ENCODE results near the gene AFAP1.

Gene AFAP1

GRCh38 chr4:7721984-7722551 is 217.6 kb downstream of the AFAP1 start:
- Histone ChIP-seq H4K20me1 (ENCODE audit: insufficient read depth, low read length, poor library complexity, severe bottlenecking) (no peaks in the 10 kb centered on the region), H3K9me2 (replicated peaks; ENCODE audit: low read depth, low read length) (no peaks in the 10 kb centered on the region), H3K9me3 (ENCODE audit: insufficient read depth, low read depth, low read length) (peaks cover 10% of the 10 kb centered on the region; the same call in 1 of the 2 replicates), H3F3A (ENCODE audit: low read depth) (no peaks in the 10 kb centered on the region), H3K4me1 (ENCODE audit: insufficient read depth, low read length, poor library complexity, severe bottlenecking) (no peaks in the 10 kb centered on the region), H3K79me2 (ENCODE audit: insufficient read depth, low read length) (no peaks in the 10 kb centered on the region), H3K4me3 (ENCODE audit: low read length, poor library complexity, severe bottlenecking) (no peak overlapping the region), H3K27me3 (ENCODE audit: insufficient read depth, low read length, poor library complexity, severe bottlenecking) (no peaks in the 10 kb centered on the region), H3K9ac (ENCODE audit: low read depth, low read length, poor library complexity, severe bottlenecking) (no peak overlapping the region), H2AFZ (ENCODE audit: low read length) (no peak overlapping the region), H3K36me3 (ENCODE audit: insufficient read depth, low read length) (no peaks in the 10 kb centered on the region), H3K4me2 (ENCODE audit: low read depth, low read length, poor library complexity, severe bottlenecking) (no peak overlapping the region)
- no peak for TF ChIP-seq CTCF (conservative IDR thresholded peaks at IDR 0.05; ENCODE audit: low read length)
- no peak for TF ChIP-seq EZH2phosphoT487 (IDR thresholded peaks at IDR 0.05; ENCODE audit: borderline replicate concordance)

GRCh38 chr4:7719354-7720174 is 220.1 kb downstream of the AFAP1 start:
- no peaks in the 10 kb centered on the region for H3K79me2 ChIP-seq (ENCODE audit: insufficient read depth, low read length)
- H3K27me3 ChIP-seq (ENCODE audit: insufficient read depth, low read length, poor library complexity, severe bottlenecking), result no peaks in the 10 kb centered on the region
- H4K20me1 ChIP-seq (ENCODE audit: insufficient read depth, low read length, poor library complexity, severe bottlenecking), result no peaks in the 10 kb centered on the region
- H3K36me3 ChIP-seq (ENCODE audit: insufficient read depth, low read length), result no peaks in the 10 kb centered on the region
- no peak overlapping the region for H2AFZ ChIP-seq (ENCODE audit: low read length)
- H3K9me2 ChIP-seq (replicated peaks; ENCODE audit: low read depth, low read length), result no peaks in the 10 kb centered on the region
- no peaks in the 10 kb centered on the region; the same call in 1 of the 2 replicates for H3K9me3 ChIP-seq (ENCODE audit: insufficient read depth, low read depth, low read length)
- TF ChIP-seq EZH2phosphoT487 (IDR thresholded peaks at IDR 0.05; ENCODE audit: borderline replicate concordance) (no peak), CTCF (conservative IDR thresholded peaks at IDR 0.05; ENCODE audit: low read length) (peak; percentile 46)
- H3K4me1 ChIP-seq (ENCODE audit: insufficient read depth, low read length, poor library complexity, severe bottlenecking), result no peaks in the 10 kb centered on the region
- no peak overlapping the region for H3K4me3 ChIP-seq (ENCODE audit: low read length, poor library complexity, severe bottlenecking)
- H3F3A ChIP-seq (ENCODE audit: low read depth), result no peaks in the 10 kb centered on the region
- no peak overlapping the region for H3K9ac ChIP-seq (ENCODE audit: low read depth, low read length, poor library complexity, severe bottlenecking)
- H3K4me2 ChIP-seq (ENCODE audit: low read depth, low read length, poor library complexity, severe bottlenecking), result no peak overlapping the region

GRCh38 chr4:7717946-7718490 is 221.6 kb downstream of the AFAP1 start:
- H3K9me3 ChIP-seq (ENCODE audit: insufficient read depth, low read depth, low read length), result no peaks in the 10 kb centered on the region; the same call in 1 of the 2 replicates
- no peak overlapping the region for H3K4me2 ChIP-seq (ENCODE audit: low read depth, low read length, poor library complexity, severe bottlenecking)
- no peaks in the 10 kb centered on the region for H3K27me3 ChIP-seq (ENCODE audit: insufficient read depth, low read length, poor library complexity, severe bottlenecking)
- H3F3A ChIP-seq (ENCODE audit: low read depth), result no peaks in the 10 kb centered on the region
- H4K20me1 ChIP-seq (ENCODE audit: insufficient read depth, low read length, poor library complexity, severe bottlenecking), result no peaks in the 10 kb centered on the region
- H3K4me1 ChIP-seq (ENCODE audit: insufficient read depth, low read length, poor library complexity, severe bottlenecking), result no peaks in the 10 kb centered on the region
- no peaks in the 10 kb centered on the region for H3K79me2 ChIP-seq (ENCODE audit: insufficient read depth, low read length)
- no peak overlapping the region for H3K4me3 ChIP-seq (ENCODE audit: low read length, poor library complexity, severe bottlenecking)
- H3K36me3 ChIP-seq (ENCODE audit: insufficient read depth, low read length), result no peaks in the 10 kb centered on the region
- no peak for TF ChIP-seq EZH2phosphoT487 (IDR thresholded peaks at IDR 0.05; ENCODE audit: borderline replicate concordance)
- no peak for TF ChIP-seq CTCF (conservative IDR thresholded peaks at IDR 0.05; ENCODE audit: low read length)
- no peaks in the 10 kb centered on the region for H3K9me2 ChIP-seq (replicated peaks; ENCODE audit: low read depth, low read length)
- H3K9ac ChIP-seq (ENCODE audit: low read depth, low read length, poor library complexity, severe bottlenecking), result no peak overlapping the region
- no peak overlapping the region for H2AFZ ChIP-seq (ENCODE audit: low read length)

All from Loucy (cell line).